ENCODE measurements around the gene PARP3.

PARP3 gene

DNA sequence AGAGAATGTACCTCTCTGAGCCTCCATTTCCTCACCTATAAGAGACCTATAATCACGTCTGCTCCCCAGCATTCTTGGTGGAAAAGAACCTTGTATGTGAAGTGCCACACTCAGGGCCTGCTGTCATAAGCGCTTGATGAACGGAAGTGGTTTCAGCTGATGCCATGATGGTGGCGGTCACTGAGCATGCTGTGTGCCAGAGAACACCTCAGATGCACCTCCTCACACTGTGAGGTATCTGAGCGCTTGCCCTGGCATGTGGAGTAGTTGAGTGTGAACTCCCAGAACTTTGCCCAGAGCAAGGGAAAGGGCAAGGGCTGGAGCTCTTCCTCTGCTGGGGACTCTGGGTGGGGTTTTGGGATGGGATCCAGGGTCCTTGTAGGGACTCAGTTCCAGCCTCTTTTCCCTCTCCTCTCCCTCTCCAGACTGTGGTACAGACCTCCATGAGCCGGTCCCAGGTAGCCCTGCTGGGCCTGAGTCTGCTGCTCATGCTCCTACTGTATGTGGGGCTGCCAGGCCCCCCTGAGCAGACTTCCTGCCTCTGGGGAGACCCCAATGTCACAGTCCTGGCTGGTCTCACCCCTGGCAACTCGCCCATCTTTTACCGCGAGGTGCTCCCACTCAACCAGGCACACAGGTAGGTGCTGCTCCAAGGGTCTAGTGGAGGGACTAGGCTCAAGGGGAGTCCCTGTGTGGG, 35.4 kb downstream of the PARP3 start:
- H3K4me1 ChIP-seq (ENCODE audit: insufficient read depth, low read length): peaks cover 46% of the 10 kb centered on the region
- no peak for TF ChIP-seq CTCF (IDR thresholded peaks at IDR 0.05; ENCODE audit: borderline replicate concordance, extremely low read depth, low read length, poor library complexity, severe bottlenecking)
- TF ChIP-seq EZH2 (IDR thresholded peaks at IDR 0.05; ENCODE audit: borderline replicate concordance, low read depth, low read length, severe bottlenecking): no peak
- no peak overlapping the region for H2AFZ ChIP-seq (ENCODE audit: low read depth, low read length)
- ATAC-seq (ENCODE audit: insufficient read depth, low read depth): no peak
- H3K79me2 ChIP-seq (ENCODE audit: insufficient read depth, low read length): peaks cover 23% of the 10 kb centered on the region
- H3K36me3 ChIP-seq (ENCODE audit: insufficient read depth, low read length): peaks cover 12% of the 10 kb centered on the region; the same call in 1 of the 2 replicates
- no peak for DNase-seq
- H4K20me1 ChIP-seq (ENCODE audit: insufficient read depth, low read length): 0 out of 2 replicates have a peak, but pooled peaks cover 2% of the 10 kb centered on the region
- H3K27me3 ChIP-seq (ENCODE audit: insufficient read depth, low read length, poor library complexity): no peaks in the 10 kb centered on the region
- no peak overlapping the region for H3K4me2 ChIP-seq (ENCODE audit: insufficient read depth, low read length)
- no peak overlapping the region; the same call in 1 of the 2 replicates for H3K27ac ChIP-seq (ENCODE audit: low read length)
- H3K4me3 ChIP-seq (ENCODE audit: low read depth in 1 of 2, low read length in 2 of 2): no peak overlapping the region
- no peaks in the 10 kb centered on the region for H3K9me3 ChIP-seq (ENCODE audit: insufficient read depth, low read length, severe bottlenecking)
- no peak overlapping the region for H3K9ac ChIP-seq (ENCODE audit: low read depth, low read length)

- no peak overlapping the region for H3K4me2 ChIP-seq (ENCODE audit: insufficient read depth, low read length)
- no peak overlapping the region for H3K27ac ChIP-seq (ENCODE audit: low read length)
- peaks cover 23% of the 10 kb centered on the region for H3K79me2 ChIP-seq (ENCODE audit: insufficient read depth, low read length)
These were observed 36.0 kb downstream of the PARP3 start for GRCh38 chr3:51978143-51978502.

GRCh38 chr3:51980253-51980652, 38.1 kb downstream of the PARP3 start:
- H3K4me3 ChIP-seq (ENCODE audit: low read depth in 1 of 2, low read length in 2 of 2): no peak overlapping the region
- TF ChIP-seq CTCF (IDR thresholded peaks at IDR 0.05; ENCODE audit: borderline replicate concordance, extremely low read depth, low read length, poor library complexity, severe bottlenecking): no peak
- TF ChIP-seq EZH2 (IDR thresholded peaks at IDR 0.05; ENCODE audit: borderline replicate concordance, low read depth, low read length, severe bottlenecking): no peak
- no peaks in the 10 kb centered on the region for H3K9me3 ChIP-seq (ENCODE audit: insufficient read depth, low read length, severe bottlenecking)
- H3K4me1 ChIP-seq (ENCODE audit: insufficient read depth, low read length): peaks cover 45% of the 10 kb centered on the region
- ATAC-seq (ENCODE audit: insufficient read depth, low read depth) (no peak), DNase-seq (no peak)
- H3K36me3 ChIP-seq (ENCODE audit: insufficient read depth, low read length): peaks cover 12% of the 10 kb centered on the region; the same call in 1 of the 2 replicates
- no peak overlapping the region for H3K27ac ChIP-seq (ENCODE audit: low read length)
- H3K79me2 ChIP-seq (ENCODE audit: insufficient read depth, low read length): peaks cover 17% of the 10 kb centered on the region
- H3K9ac ChIP-seq (ENCODE audit: low read depth, low read length): no peak overlapping the region
- H3K4me2 ChIP-seq (ENCODE audit: insufficient read depth, low read length): no peak overlapping the region
- H4K20me1 ChIP-seq (ENCODE audit: insufficient read depth, low read length): 0 out of 2 replicates have a peak, but pooled peaks cover 2% of the 10 kb centered on the region
- H3K27me3 ChIP-seq (ENCODE audit: insufficient read depth, low read length, poor library complexity): no peaks in the 10 kb centered on the region
- H2AFZ ChIP-seq (ENCODE audit: low read depth, low read length): no peak overlapping the region

More at GRCh38 chr3:51978143-51978502, 36.0 kb downstream of the PARP3 start:
- H3K27me3 ChIP-seq (ENCODE audit: insufficient read depth, low read length, poor library complexity): no peaks in the 10 kb centered on the region
- DNase-seq (no peak), ATAC-seq (ENCODE audit: insufficient read depth, low read depth) (no peak)
- H3K9me3 ChIP-seq (ENCODE audit: insufficient read depth, low read length, severe bottlenecking): no peaks in the 10 kb centered on the region
- no peak overlapping the region for H3K4me3 ChIP-seq (ENCODE audit: low read depth in 1 of 2, low read length in 2 of 2)
- TF ChIP-seq CTCF (IDR thresholded peaks at IDR 0.05; ENCODE audit: borderline replicate concordance, extremely low read depth, low read length, poor library complexity, severe bottlenecking) (no peak), EZH2 (IDR thresholded peaks at IDR 0.05; ENCODE audit: borderline replicate concordance, low read depth, low read length, severe bottlenecking) (no peak)
- H2AFZ ChIP-seq (ENCODE audit: low read depth, low read length): no peak overlapping the region
- peaks cover 12% of the 10 kb centered on the region; the same call in 1 of the 2 replicates for H3K36me3 ChIP-seq (ENCODE audit: insufficient read depth, low read length)
- peaks cover 45% of the 10 kb centered on the region for H3K4me1 ChIP-seq (ENCODE audit: insufficient read depth, low read length)
- H4K20me1 ChIP-seq (ENCODE audit: insufficient read depth, low read length): 0 out of 2 replicates have a peak, but pooled peaks cover 2% of the 10 kb centered on the region
- no peak overlapping the region for H3K9ac ChIP-seq (ENCODE audit: low read depth, low read length)
